CD4-positive, alpha-beta memory T cell (primary cell): Measurements from ENCODE around the gene LMF1. TPM values are rescaled to one million over a fixed set of nuclear protein-coding genes. Genes with fewer than 3 reads are reported as not detected.

ENCODE experiments used
- CTCF ChIA-PET: fragments of 350-600 bp; sonication (Branson Sonifier 250); formaldehyde crosslinking; loops from one replicate; lab custom pipeline; 2021; ENCODE audit warnings: inconsistent platforms; ENCODE audit not compliant: partially characterized antibody; lab: Charles Lee
- POLR2A ChIA-PET: fragments of 350-600 bp; sonication (Branson Sonifier 250); formaldehyde crosslinking; loops from one replicate; lab custom pipeline; 2021; ENCODE audit not compliant: partially characterized antibody; lab: Charles Lee
- DNase-seq, 5 donors: peaks; one replicate each; pipeline versions ENCODE4 v3.0.0 to v3.0.0-alpha.2; 2020 to 2022; ENCODE audit warnings: mixed read lengths in 1 of 5
- H3K27ac ChIP-seq: one replicate; pipeline ENCODE4 v1.7.0; 2013; ENCODE audit warnings: low read depth, low read length
- H3K27me3 ChIP-seq: 2 replicates; pipeline ENCODE4 v1.7.0; 2013; ENCODE audit warnings: mild to moderate bottlenecking, low read length, moderate library complexity; ENCODE audit not compliant: insufficient read depth
- H3K36me3 ChIP-seq: 2 replicates; pipeline ENCODE4 v1.7.0; 2013; ENCODE audit warnings: mild to moderate bottlenecking, low read length, moderate library complexity; ENCODE audit not compliant: insufficient read depth
- H3K4me1 ChIP-seq: 2 replicates; pipeline ENCODE4 v1.7.0; 2013; ENCODE audit warnings: mild to moderate bottlenecking, low read length, moderate library complexity; ENCODE audit not compliant: insufficient read depth
- H3K4me3 ChIP-seq, 2 donors: one replicate each; pipeline ENCODE4 v1.7.0; 2013; ENCODE audit warnings: low read length in 2 of 2, mild to moderate bottlenecking in 1 of 2
- H3K9me3 ChIP-seq, 2 donors: one replicate each; pipeline ENCODE4 v1.7.0; 2013; ENCODE audit warnings: low read length in 2 of 2, control low read depth in 1 of 2; ENCODE audit not compliant: control insufficient read depth in 1 of 2
- H3K27ac Mint-ChIP-seq, 7 donors: one replicate each; pipeline ENCODE4 v1.8.0; 2020 to 2021; ENCODE audit warnings: mixed read lengths in 7 of 7, mild to moderate bottlenecking in 6 of 7, inconsistent platforms in 3 of 7, moderate library complexity in 3 of 7
- H3K27me3 Mint-ChIP-seq, 2 donors: one replicate each; pipeline ENCODE4 v1.8.0; 2020 to 2021; ENCODE audit warnings: mixed read lengths in 2 of 2
- H3K36me3 Mint-ChIP-seq, 2 donors: one replicate each; pipeline ENCODE4 v1.8.0; 2020 to 2021; ENCODE audit warnings: mixed read lengths in 2 of 2, inconsistent platforms in 1 of 2, mild to moderate bottlenecking in 1 of 2
- H3K4me1 Mint-ChIP-seq, 4 donors: one replicate each; pipeline ENCODE4 v1.8.0; 2020 to 2021; ENCODE audit warnings: mixed read lengths in 4 of 4, mild to moderate bottlenecking in 1 of 4
- H3K4me3 Mint-ChIP-seq, 8 donors: one replicate each; pipeline ENCODE4 v1.8.0; 2020 to 2021; ENCODE audit warnings: mixed read lengths in 8 of 8, mild to moderate bottlenecking in 7 of 8, moderate library complexity in 6 of 8, inconsistent platforms in 3 of 8
- H3K9me3 Mint-ChIP-seq, 8 donors: one replicate each; pipeline ENCODE4 v1.8.0; 2020 to 2021; ENCODE audit warnings: mixed read lengths in 8 of 8, mild to moderate bottlenecking in 5 of 8, inconsistent platforms in 3 of 8, moderate library complexity in 1 of 8
- intact Hi-C: fragments of 100-400 bp; cut with micrococcal nuclease; formaldehyde crosslinking; loops from one replicate; pipeline ENCODE4 v1.15.1; 2023
- polyA plus RNA-seq, 2 donors: library from polyadenylated mRNA; unstranded; fragments of 300-500 nt; fragmentation: Illumina TruSeq; gene quantifications; one replicate each; pipeline ENCODE4 v1.2.3, GENCODE V29; 2021
- total RNA-seq, 2 experiments: library from RNA; stranded (reverse); gene quantifications; one replicate each; pipeline ENCODE4 v1.2.3, GENCODE V29; 2021

The LMF1 gene
- total and polyA plus RNA-seq, 4 experiments from 2014 or later = 8.5 to 59.7 (median 32.6) TPM

GRCh38 chr16:830107-830870, 140.5 kb downstream of the LMF1 start:
- POLR2A ChIA-PET = no interaction called here
- Histone ChIP-seq H3K27ac (no peak overlapping the region), H3K9me3 (no peaks in the 10 kb centered on the region), H3K4me1 (no peaks in the 10 kb centered on the region), H3K36me3 (no peaks in the 10 kb centered on the region), H3K27me3 (no peaks in the 10 kb centered on the region), H3K4me3 (no peak overlapping the region)
- Mint-ChIP-seq H3K27ac (peak overlapping the region in 1 of 7 donors; percentile 22), H3K27me3 (peaks cover 6 to 8% of the 10 kb centered on the region in 2 donors), H3K36me3 (no peaks in the 10 kb centered on the region), H3K4me1 (no peaks in the 10 kb centered on the region), H3K9me3 (peaks cover 0 to 5% (median 0%) of the 10 kb centered on the region in 8 donors), H3K4me3 (no peak overlapping the region)
- intact Hi-C loops = no loop called here
- CTCF ChIA-PET = no interaction called here
- DNase-seq = no peak

- H3K36me3 ChIP-seq = no peaks in the 10 kb centered on the region
- Mint-ChIP-seq H3K4me3 (no peak overlapping the region), H3K4me1 (no peaks in the 10 kb centered on the region), H3K27ac (no peak overlapping the region), H3K36me3 (no peaks in the 10 kb centered on the region), H3K9me3 (peaks cover 0 to 3% (median 0%) of the 10 kb centered on the region in 8 donors), H3K27me3 (peaks cover 6 to 8% of the 10 kb centered on the region in 2 donors)
- intact Hi-C loops = no loop called here
- H3K9me3 ChIP-seq = no peaks in the 10 kb centered on the region
- H3K27me3 ChIP-seq = no peaks in the 10 kb centered on the region
- H3K4me3 ChIP-seq = no peak overlapping the region
- no peaks in the 10 kb centered on the region for H3K4me1 ChIP-seq
- CTCF ChIA-PET = no interaction called here
- no peak for DNase-seq
- no peak overlapping the region for H3K27ac ChIP-seq
- POLR2A ChIA-PET = no interaction called here
Observed at GRCh38 chr16:828891-829290, 141.9 kb downstream of the LMF1 start.

DNA sequence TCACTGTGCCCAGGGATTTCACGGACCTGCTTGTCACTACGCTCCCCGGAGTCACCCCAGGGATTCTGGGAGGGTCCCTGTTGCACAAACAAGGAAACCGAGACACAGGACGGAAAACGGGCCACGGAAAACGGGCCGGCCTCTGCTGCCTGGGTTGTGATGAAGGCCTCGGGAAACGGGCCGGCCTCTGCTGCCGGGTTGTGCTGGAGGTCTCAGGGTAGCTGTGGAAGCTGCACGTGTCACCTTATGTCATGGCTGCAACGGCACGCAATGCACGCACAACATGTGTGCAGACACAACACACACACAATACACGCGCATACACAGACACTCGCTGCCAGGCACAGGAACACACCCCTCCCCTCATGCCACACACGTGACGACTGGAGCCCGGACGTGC, 143.3 kb downstream of the LMF1 start:
- H3K36me3 Mint-ChIP-seq = no peaks in the 10 kb centered on the region
- intact Hi-C loops = no loop called here
- no peaks in the 10 kb centered on the region for H3K4me1 Mint-ChIP-seq
- Histone ChIP-seq H3K4me3 (no peak overlapping the region), H3K27me3 (no peaks in the 10 kb centered on the region), H3K27ac (no peak overlapping the region), H3K4me1 (no peaks in the 10 kb centered on the region), H3K36me3 (no peaks in the 10 kb centered on the region), H3K9me3 (no peaks in the 10 kb centered on the region)
- H3K27me3 Mint-ChIP-seq = peaks cover 8% of the 10 kb centered on the region in 2 donors
- CTCF ChIA-PET = no interaction called here
- H3K9me3 Mint-ChIP-seq = peaks cover 0 to 1% (median 0%) of the 10 kb centered on the region in 8 donors
- H3K27ac Mint-ChIP-seq = no peak overlapping the region
- DNase-seq = no peak
- no peak overlapping the region for H3K4me3 Mint-ChIP-seq
- POLR2A ChIA-PET = no interaction called here

DNA sequence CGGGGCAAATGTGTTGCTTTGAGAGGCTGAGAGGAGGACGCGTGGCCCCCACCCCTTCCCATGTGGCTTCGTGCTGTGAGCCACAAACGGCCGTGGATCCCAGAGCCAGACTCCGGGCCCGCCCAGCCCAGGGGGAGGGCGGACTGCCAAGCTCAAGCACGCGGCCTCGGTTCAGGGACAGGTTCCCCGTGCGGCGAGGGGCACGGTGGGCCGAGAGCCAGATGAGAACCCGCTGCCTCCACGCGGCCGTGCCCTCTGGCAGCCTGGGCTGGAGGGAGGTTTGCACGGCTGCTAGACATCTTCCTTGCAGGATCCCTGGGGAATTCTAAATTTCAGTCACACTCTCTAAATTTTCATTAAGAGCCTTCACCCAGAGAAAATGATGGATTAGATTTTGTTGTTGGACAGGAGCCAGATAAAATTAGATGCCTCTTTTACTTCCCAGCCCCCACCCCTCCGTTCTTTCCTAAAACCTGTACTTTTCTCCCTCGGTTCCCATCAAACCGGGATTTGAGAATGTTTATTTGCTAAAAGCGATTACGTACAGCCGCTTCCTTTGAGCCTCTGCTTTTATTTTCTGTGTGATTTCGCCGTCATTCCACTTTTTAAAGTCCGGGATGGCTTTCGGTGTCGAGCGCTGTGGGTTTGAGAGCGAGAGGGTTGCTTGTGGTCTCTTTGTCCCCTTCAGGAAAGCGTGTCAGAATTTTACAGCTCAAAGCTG, 145.3 kb downstream of the LMF1 start:
- H3K9me3 ChIP-seq = no peaks in the 10 kb centered on the region
- H3K27me3 ChIP-seq = no peaks in the 10 kb centered on the region
- no peak overlapping the region for H3K4me3 ChIP-seq
- POLR2A ChIA-PET = no interaction called here
- no peak for DNase-seq
- no peaks in the 10 kb centered on the region for H3K36me3 ChIP-seq
- intact Hi-C loops = no loop called here
- no peak overlapping the region for H3K27ac ChIP-seq
- no peak overlapping the region for H3K27ac Mint-ChIP-seq
- H3K36me3 Mint-ChIP-seq = no peaks in the 10 kb centered on the region
- peaks cover 8 to 11% of the 10 kb centered on the region in 2 donors for H3K27me3 Mint-ChIP-seq
- H3K4me1 ChIP-seq = no peaks in the 10 kb centered on the region
- peaks cover 0 to 1% (median 0%) of the 10 kb centered on the region in 8 donors for H3K9me3 Mint-ChIP-seq
- CTCF ChIA-PET = no interaction called here
- no peak overlapping the region for H3K4me3 Mint-ChIP-seq
- peaks cover 0 to 6% (median 0%) of the 10 kb centered on the region in 4 donors for H3K4me1 Mint-ChIP-seq

DNA sequence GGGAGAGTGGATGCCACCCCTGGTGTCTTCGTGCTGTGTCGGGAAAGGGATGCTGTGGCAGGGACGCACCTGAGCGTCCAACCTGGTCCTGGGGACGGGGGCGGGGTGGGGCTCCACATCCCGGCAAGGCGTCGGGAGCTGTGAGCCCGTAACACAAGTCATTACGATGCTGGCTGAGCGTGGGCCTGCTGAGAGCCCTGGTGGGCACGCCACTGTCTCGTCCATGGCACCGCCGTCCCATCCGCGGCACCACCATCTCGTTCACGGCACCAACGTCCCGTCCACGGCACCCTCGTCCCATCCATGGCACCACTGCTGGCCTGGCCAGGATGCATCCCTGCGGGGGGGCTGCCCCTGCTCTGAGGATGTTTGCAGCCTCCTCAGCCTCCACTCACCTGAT, 146.2 kb downstream of the LMF1 start:
- ChIA-PET POLR2A (no interaction called here), CTCF (no interaction called here)
- Histone ChIP-seq H3K4me3 (no peak overlapping the region), H3K27me3 (no peaks in the 10 kb centered on the region), H3K9me3 (no peaks in the 10 kb centered on the region), H3K27ac (no peak overlapping the region), H3K4me1 (peaks cover 6% of the 10 kb centered on the region), H3K36me3 (no peaks in the 10 kb centered on the region)
- Mint-ChIP-seq H3K36me3 (no peaks in the 10 kb centered on the region), H3K9me3 (peaks cover 0 to 1% (median 0%) of the 10 kb centered on the region in 8 donors), H3K4me1 (peaks cover 0 to 12% (median 4%) of the 10 kb centered on the region in 4 donors), H3K27ac (no peak overlapping the region), H3K4me3 (no peak overlapping the region), H3K27me3 (peaks cover 5 to 10% of the 10 kb centered on the region in 2 donors)
- intact Hi-C loops = no loop called here
- no peak for DNase-seq

DNA sequence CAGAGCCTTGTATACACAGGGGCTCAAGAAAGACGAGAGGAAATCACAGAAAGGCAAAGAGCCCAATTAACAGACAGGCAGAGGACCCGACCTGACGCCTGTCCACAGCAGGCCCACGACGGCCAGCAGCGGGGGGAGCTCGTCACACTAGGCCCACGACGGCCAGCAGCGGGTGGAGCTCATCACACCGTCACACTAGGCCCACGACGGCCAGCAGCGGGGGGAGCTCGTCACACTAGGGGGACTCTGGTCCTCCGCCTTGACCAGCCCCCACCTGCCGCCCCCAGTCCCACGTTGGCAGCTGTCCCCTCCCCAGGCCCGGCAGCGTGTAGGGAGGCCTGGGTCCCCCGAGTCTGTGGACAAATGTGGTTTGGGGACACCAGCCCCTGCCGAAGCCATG, 146.6 kb downstream of the LMF1 start:
- no peaks in the 10 kb centered on the region for H3K36me3 ChIP-seq
- intact Hi-C loops = no loop called here
- Mint-ChIP-seq H3K4me3 (no peak overlapping the region), H3K4me1 (peaks cover 0 to 16% (median 6%) of the 10 kb centered on the region in 4 donors), H3K27ac (no peak overlapping the region), H3K36me3 (no peaks in the 10 kb centered on the region), H3K9me3 (peaks cover 0 to 1% (median 0%) of the 10 kb centered on the region in 8 donors), H3K27me3 (peaks cover 7 to 10% of the 10 kb centered on the region in 2 donors)
- no peak for DNase-seq
- H3K9me3 ChIP-seq = no peaks in the 10 kb centered on the region
- POLR2A ChIA-PET = no interaction called here
- peaks cover 10% of the 10 kb centered on the region for H3K4me1 ChIP-seq
- H3K4me3 ChIP-seq = no peak overlapping the region
- CTCF ChIA-PET = no interaction called here
- H3K27ac ChIP-seq = no peak overlapping the region
- no peaks in the 10 kb centered on the region for H3K27me3 ChIP-seq

- intact Hi-C loops = no loop called here
- Histone ChIP-seq H3K4me1 (peaks cover 14% of the 10 kb centered on the region), H3K9me3 (no peaks in the 10 kb centered on the region), H3K36me3 (no peaks in the 10 kb centered on the region), H3K27ac (no peak overlapping the region), H3K27me3 (no peaks in the 10 kb centered on the region), H3K4me3 (no peak overlapping the region)
- no peak overlapping the region for H3K27ac Mint-ChIP-seq
- ChIA-PET POLR2A (no interaction called here), CTCF (no interaction called here)
- no peak overlapping the region for H3K4me3 Mint-ChIP-seq
- H3K36me3 Mint-ChIP-seq = no peaks in the 10 kb centered on the region
- peaks cover 0 to 1% (median 0%) of the 10 kb centered on the region in 8 donors for H3K9me3 Mint-ChIP-seq
- peaks cover 7 to 10% of the 10 kb centered on the region in 2 donors for H3K27me3 Mint-ChIP-seq
- peaks cover 0 to 16% (median 7%) of the 10 kb centered on the region in 4 donors for H3K4me1 Mint-ChIP-seq
- DNase-seq = no peak
Observed at GRCh38 chr16:822909-823297, 147.9 kb downstream of the LMF1 start.
